Mesenchymal stem cell (in vitro differentiated cells and primary cell): Measurements from ENCODE around the gene VENTX.

ENCODE experiments used
- DNase-seq: peaks from one replicate; pipeline ENCODE4 v3.0.0-alpha.2; 2013
- H2AFZ ChIP-seq: one replicate; pipeline ENCODE4 v1.6.1; 2013; ENCODE audit warnings: low read depth, mild to moderate bottlenecking, control low read depth, inconsistent platforms, low read length, moderate library complexity
- H2AK5ac ChIP-seq: 2 replicates; pipeline ENCODE4 v1.6.1; 2013; ENCODE audit warnings: low read length, moderate library complexity, mild to moderate bottlenecking, inconsistent platforms; ENCODE audit not compliant: severe bottlenecking
- H2BK120ac ChIP-seq: one replicate; pipeline ENCODE4 v1.6.1; 2013; ENCODE audit warnings: low read depth, mild to moderate bottlenecking, inconsistent platforms, low read length, moderate library complexity
- H2BK12ac ChIP-seq, 2 experiments: one replicate each; pipeline ENCODE4 v1.6.1; 2013; ENCODE audit warnings: inconsistent platforms in 2 of 2, low read length in 2 of 2, mild to moderate bottlenecking in 2 of 2, moderate library complexity in 2 of 2, control low read depth in 1 of 2
- H2BK15ac ChIP-seq: one replicate; pipeline ENCODE4 v1.6.1; 2013; ENCODE audit warnings: mild to moderate bottlenecking, low read depth, inconsistent platforms; ENCODE audit not compliant: poor library complexity, severe bottlenecking
- H2BK5ac ChIP-seq: 2 replicates; pipeline ENCODE4 v1.6.1; 2013; ENCODE audit warnings: low read depth, mild to moderate bottlenecking, low read length, control low read depth, inconsistent platforms; ENCODE audit not compliant: poor library complexity, severe bottlenecking
- H3K14ac ChIP-seq, 2 experiments: one replicate each; pipeline ENCODE4 v1.6.1; 2013; ENCODE audit warnings: inconsistent platforms in 2 of 2, low read length in 2 of 2, control low read depth in 1 of 2, mild to moderate bottlenecking in 1 of 2, moderate library complexity in 1 of 2
- H3K18ac ChIP-seq, 2 experiments: one replicate each; pipeline ENCODE4 v1.6.1; 2013; ENCODE audit warnings: inconsistent platforms in 2 of 2, low read length in 2 of 2, control low read depth in 1 of 2, low read depth in 1 of 2, mild to moderate bottlenecking in 1 of 2
- H3K23ac ChIP-seq, 2 experiments: one replicate each; pipeline ENCODE4 v1.6.1; 2013; ENCODE audit warnings: inconsistent platforms in 2 of 2, low read length in 2 of 2, mild to moderate bottlenecking in 2 of 2, moderate library complexity in 2 of 2, control low read depth in 1 of 2
- H3K27ac ChIP-seq: 2 replicates; pipeline ENCODE4 v1.5.1; 2013; ENCODE audit warnings: mild to moderate bottlenecking, moderate library complexity, low read length, control low read depth, inconsistent platforms; ENCODE audit not compliant: poor library complexity, severe bottlenecking
- H3K27me3 ChIP-seq, 2 experiments: 2 replicates each; pipeline versions ENCODE4 v1.6.1 to v1.7.0; 2013; ENCODE audit warnings: low read length in 2 of 2, mild to moderate bottlenecking in 2 of 2, moderate library complexity in 2 of 2, control low read depth in 1 of 2, inconsistent platforms in 1 of 2; ENCODE audit not compliant: control insufficient read depth in 1 of 2, insufficient read depth in 1 of 2
- H3K36me3 ChIP-seq, 2 experiments: 2 replicates each; pipeline versions ENCODE4 v1.6.1 to v1.7.0; 2013; ENCODE audit warnings: low read length in 2 of 2, control low read depth in 1 of 2, inconsistent platforms in 1 of 2, low read depth in 1 of 2, mild to moderate bottlenecking in 1 of 2; ENCODE audit not compliant: insufficient read depth in 2 of 2, control insufficient read depth in 1 of 2
- H3K4ac ChIP-seq, 2 experiments: one replicate each; pipeline ENCODE4 v1.6.1; 2013; ENCODE audit warnings: inconsistent platforms in 2 of 2, low read length in 2 of 2, mild to moderate bottlenecking in 2 of 2, moderate library complexity in 2 of 2, control low read depth in 1 of 2, low read depth in 1 of 2
- H3K4me1 ChIP-seq: 2 replicates; pipeline ENCODE4 v1.6.1; 2013; ENCODE audit warnings: low read depth, low read length, control low read depth; ENCODE audit not compliant: control insufficient read depth, insufficient read depth
- H3K4me2 ChIP-seq: 2 replicates; pipeline ENCODE4 v1.6.1; 2013; ENCODE audit warnings: low read length, mild to moderate bottlenecking, inconsistent platforms; ENCODE audit not compliant: poor library complexity, severe bottlenecking
- H3K4me3 ChIP-seq, 2 experiments: 2 replicates each; pipeline versions ENCODE4 v1.5.1 to v1.7.0; 2013; ENCODE audit warnings: low read length in 2 of 2, mild to moderate bottlenecking in 2 of 2, control low read depth in 1 of 2, low read depth in 1 of 2; ENCODE audit not compliant: insufficient read depth in 1 of 2
- H3K79me1 ChIP-seq: replicated peaks from 2 replicates; pipeline ENCODE4 v1.6.1; 2013; ENCODE audit warnings: mild to moderate bottlenecking, control low read depth, low read length, inconsistent platforms; ENCODE audit not compliant: poor library complexity, severe bottlenecking
- H3K9ac ChIP-seq: 2 replicates; pipeline ENCODE4 v1.7.0; 2013; ENCODE audit warnings: mild to moderate bottlenecking, low read length, moderate library complexity
- H3K9me3 ChIP-seq: 2 replicates; pipeline ENCODE4 v1.7.0; 2013; ENCODE audit warnings: mild to moderate bottlenecking, low read length; ENCODE audit not compliant: control insufficient read depth
- H4K8ac ChIP-seq: one replicate; pipeline ENCODE4 v1.6.1; 2013; ENCODE audit warnings: inconsistent platforms, mild to moderate bottlenecking, low read length, moderate library complexity
- H4K91ac ChIP-seq: one replicate; pipeline ENCODE4 v1.6.1; 2013; ENCODE audit warnings: mild to moderate bottlenecking, low read length, inconsistent platforms
- WGBS: methylation state at CpG from one replicate; pipeline ENCODE4 v1.1.7; 2013; ENCODE audit warnings: mixed read lengths; 5-methylcytosine and 5-hydroxymethylcytosine counted together

Gene VENTX

GRCh38 chr10:133267829-133268228 lies 30.2 kb downstream of the VENTX start:
- 94% methylated on average over 22 of the region's 22 CpGs for WGBS
- H3K4me1 ChIP-seq, result peaks cover 3% of the 10 kb centered on the region
- no peak overlapping the region for H4K8ac ChIP-seq

GRCh38 chr10:133268532-133268931 lies 30.9 kb downstream of the VENTX start:
- WGBS, result 96% methylated on average over 22 of the region's 22 CpGs
- H3K23ac ChIP-seq, result no peak overlapping the region
- H4K91ac ChIP-seq, result no peak overlapping the region
- no peak for DNase-seq
- no peak overlapping the region for H2BK5ac ChIP-seq
- H3K4me1 ChIP-seq, result peaks cover 2% of the 10 kb centered on the region
- no peak overlapping the region for H3K14ac ChIP-seq
- no peak overlapping the region for H3K9ac ChIP-seq
- no peak overlapping the region for H4K8ac ChIP-seq
- no peak overlapping the region for H2BK15ac ChIP-seq
- H3K4me3 ChIP-seq, result no peak overlapping the region
- H3K9me3 ChIP-seq, result no peaks in the 10 kb centered on the region
- no peak overlapping the region for H2AFZ ChIP-seq
- no peak overlapping the region for H2BK12ac ChIP-seq
- no peak overlapping the region for H3K4me2 ChIP-seq
- no peak overlapping the region for H3K27ac ChIP-seq
- H2AK5ac ChIP-seq, result no peak overlapping the region
- H3K4ac ChIP-seq, result no peak overlapping the region
- H3K27me3 ChIP-seq, result no peaks in the 10 kb centered on the region
- H2BK120ac ChIP-seq, result no peak overlapping the region
- H3K36me3 ChIP-seq, result peaks cover 0 to 72% of the 10 kb centered on the region in 2 experiments
- H3K79me1 ChIP-seq, result no peaks in the 10 kb centered on the region
- no peak overlapping the region for H3K18ac ChIP-seq

More at GRCh38 chr10:133267829-133268228, 30.2 kb downstream of the VENTX start:
- Histone ChIP-seq H3K27ac (no peak overlapping the region), H3K36me3 (peaks cover 0 to 67% of the 10 kb centered on the region in 2 experiments), H3K9me3 (no peaks in the 10 kb centered on the region), H3K4ac (no peak overlapping the region), H2AK5ac (no peak overlapping the region), H3K14ac (no peak overlapping the region), H2BK12ac (no peak overlapping the region), H4K91ac (no peak overlapping the region), H3K23ac (no peak overlapping the region), H2AFZ (no peak overlapping the region), H3K18ac (no peak overlapping the region), H2BK15ac (no peak overlapping the region), H3K4me3 (no peak overlapping the region), H3K4me2 (no peak overlapping the region), H3K27me3 (no peaks in the 10 kb centered on the region), H2BK120ac (no peak overlapping the region), H3K9ac (no peak overlapping the region), H2BK5ac (no peak overlapping the region), H3K79me1 (no peaks in the 10 kb centered on the region)
- DNase-seq, result no peak

- Histone ChIP-seq H4K91ac (no peak overlapping the region), H2BK120ac (no peak overlapping the region), H3K9ac (no peak overlapping the region), H2BK15ac (no peak overlapping the region), H3K4me2 (no peak overlapping the region), H3K4me1 (peaks cover 2% of the 10 kb centered on the region), H2AK5ac (no peak overlapping the region), H3K79me1 (no peaks in the 10 kb centered on the region), H3K4ac (no peak overlapping the region), H3K18ac (no peak overlapping the region), H2BK5ac (no peak overlapping the region), H3K14ac (no peak overlapping the region), H3K9me3 (no peaks in the 10 kb centered on the region), H2AFZ (no peak overlapping the region), H3K36me3 (peaks cover 0 to 78% of the 10 kb centered on the region in 2 experiments), H3K27ac (no peak overlapping the region), H3K4me3 (no peak overlapping the region), H3K23ac (no peak overlapping the region), H3K27me3 (peaks cover 0 to under 1% of the 10 kb centered on the region in 2 experiments), H2BK12ac (no peak overlapping the region), H4K8ac (no peak overlapping the region)
- 88% methylated on average over 26 of the region's 26 CpGs for WGBS
- no peak for DNase-seq
Measured at GRCh38 chr10:133269367-133269766, 31.7 kb downstream of the VENTX start.

GRCh38 chr10:133270204-133270603 lies 32.5 kb downstream of the VENTX start:
- Histone ChIP-seq H3K4me2 (no peak overlapping the region), H2BK12ac (no peak overlapping the region), H3K18ac (no peak overlapping the region), H2AFZ (no peak overlapping the region), H2BK120ac (no peak overlapping the region), H3K4me1 (peaks cover 5% of the 10 kb centered on the region), H2BK5ac (no peak overlapping the region), H3K27me3 (peaks cover 0 to 8% of the 10 kb centered on the region in 2 experiments), H3K4me3 (no peak overlapping the region), H3K23ac (no peak overlapping the region), H2BK15ac (no peak overlapping the region), H2AK5ac (no peak overlapping the region), H3K9ac (no peak overlapping the region), H3K14ac (no peak overlapping the region), H3K9me3 (no peaks in the 10 kb centered on the region), H4K91ac (no peak overlapping the region), H3K27ac (no peak overlapping the region), H3K36me3 (peaks cover 0 to 78% of the 10 kb centered on the region in 2 experiments), H4K8ac (no peak overlapping the region), H3K79me1 (no peaks in the 10 kb centered on the region), H3K4ac (no peak overlapping the region)
- 93% methylated on average over 20 of the region's 20 CpGs for WGBS
- DNase-seq, result no peak
